ENCODE measurements around the gene KHDC4.

- TF ChIP-seq GATA2 (IDR thresholded peaks at IDR 0.05; ENCODE audit: low read depth, low read length) (no peak), GATA3 (IDR thresholded peaks at IDR 0.05; ENCODE audit: low read depth, low read length) (no peak)
These were observed 4.0 kb upstream of the KHDC4 start for GRCh38 chr1:155938220-155938627.
